Right renal pelvis (tissue), 4 donors: ENCODE results near the gene KMT5C. TPM values are rescaled to one million over a fixed set of nuclear protein-coding genes. Genes with fewer than 3 reads are reported as not detected.

ENCODE experiments used
- DNase-seq, 4 donors: peaks; one replicate each; pipeline ENCODE4 v3.0.0-alpha.2; 2013; ENCODE audit warnings: low read depth in 4 of 4, low spot score in 3 of 4, missing footprints in 1 of 4
- polyA plus RNA-seq, 4 donors: library from polyadenylated mRNA; unstranded; fragments of 120-200 nt; gene quantifications; one replicate each; pipeline ENCODE4 v1.2.1, GENCODE V29; 2013; ENCODE audit not compliant: insufficient read length in 4 of 4

KMT5C gene
- 10 to 100 TPM; 14.0 to 25.5 (median 16.9) TPM for polyA plus RNA-seq

- peak; percentile 100 for DNase-seq
These were observed at the start of gene KMT5C for GRCh38 chr19:55339105-55339888. Gene KMT5C, plus strand, starts transcription at chr19:55339876. Its CDS starts 2,061 bp downstream, at chr19:55341937.

- no peak for DNase-seq
These were observed 42.4 kb upstream of the KMT5C start for GRCh38 chr19:55297267-55297666.

GRCh38 chr19:55299991-55300390 lies 39.7 kb upstream of the KMT5C start:
- no peak for DNase-seq

- no peak for DNase-seq
These were observed 38.7 kb upstream of the KMT5C start for GRCh38 chr19:55300886-55301458.

- DNase-seq, result peak; percentile 61 to 82 (median 72)
These were observed 38.0 kb upstream of the KMT5C start for GRCh38 chr19:55301459-55302317.

GRCh38 chr19:55302318-55302703 lies 37.4 kb upstream of the KMT5C start:
- DNase-seq, result no peak

- no peak for DNase-seq
These were observed 36.2 kb upstream of the KMT5C start for GRCh38 chr19:55303477-55303876.

GRCh38 chr19:55304279-55304978 lies 35.2 kb upstream of the KMT5C start:
- DNase-seq, result no peak

GRCh38 chr19:55304980-55305379 lies 34.7 kb upstream of the KMT5C start:
- DNase-seq, result no peak

- no peak for DNase-seq
These were observed 34.2 kb upstream of the KMT5C start for GRCh38 chr19:55305491-55305890.

- DNase-seq, result no peak
These were observed 33.6 kb upstream of the KMT5C start for GRCh38 chr19:55305983-55306562.

- no peak for DNase-seq
These were observed 33.0 kb upstream of the KMT5C start for GRCh38 chr19:55306712-55307111.

GRCh38 chr19:55308281-55308680 lies 31.4 kb upstream of the KMT5C start:
- no peak for DNase-seq

- no peak for DNase-seq
These were observed 30.2 kb upstream of the KMT5C start for GRCh38 chr19:55309448-55309847.

GRCh38 chr19:55310498-55310897 lies 29.2 kb upstream of the KMT5C start:
- no peak for DNase-seq

- DNase-seq, result no peak
These were observed 28.3 kb upstream of the KMT5C start for GRCh38 chr19:55311397-55311796.

GRCh38 chr19:55311797-55312196 lies 27.9 kb upstream of the KMT5C start:
- no peak for DNase-seq

GRCh38 chr19:55312621-55313512 lies 26.8 kb upstream of the KMT5C start:
- DNase-seq, result no peak

- DNase-seq, result no peak
These were observed 25.3 kb upstream of the KMT5C start for GRCh38 chr19:55314396-55314795.
